T-helper 2 cell treated with Interferon-gamma antibody and Interleukin-4, amounts not matched to agents 5 μg/mL and 100 μg/mL, for 36 hours (primary cell): ENCODE results near the gene RIC3.

ENCODE experiments used
- DNase-seq: peaks from one replicate; pipeline ENCODE4 v3.0.0; 2021; ENCODE audit warnings: low spot score
- H3K27ac Mint-ChIP-seq: one replicate; pipeline ENCODE4 v1.8.0; 2021; ENCODE audit warnings: mild to moderate bottlenecking, mixed read lengths
- H3K27me3 Mint-ChIP-seq: one replicate; pipeline ENCODE4 v1.8.0; 2021; ENCODE audit warnings: low read depth, mixed read lengths
- H3K36me3 Mint-ChIP-seq: one replicate; pipeline ENCODE4 v1.8.0; 2021; ENCODE audit warnings: low read depth, mixed read lengths
- H3K4me1 Mint-ChIP-seq: one replicate; pipeline ENCODE4 v1.8.0; 2021; ENCODE audit warnings: low read depth, mixed read lengths
- H3K4me3 Mint-ChIP-seq: one replicate; pipeline ENCODE4 v1.8.0; 2022; ENCODE audit warnings: mild to moderate bottlenecking, moderate library complexity, mixed read lengths
- H3K9me3 Mint-ChIP-seq: one replicate; pipeline ENCODE4 v1.8.0; 2021; ENCODE audit warnings: mixed read lengths

Gene RIC3

GRCh38 chr11:8068605-8069221 is 100.1 kb downstream of the RIC3 start:
- Mint-ChIP-seq H3K27me3 (peaks cover 4% of the 10 kb centered on the region), H3K36me3 (no peaks in the 10 kb centered on the region), H3K4me3 (no peak overlapping the region), H3K27ac (no peak overlapping the region), H3K4me1 (no peaks in the 10 kb centered on the region), H3K9me3 (no peaks in the 10 kb centered on the region)
- no peak for DNase-seq

- no peaks in the 10 kb centered on the region for H3K4me1 Mint-ChIP-seq
- no peaks in the 10 kb centered on the region for H3K9me3 Mint-ChIP-seq
- peaks cover 4% of the 10 kb centered on the region for H3K27me3 Mint-ChIP-seq
- no peak overlapping the region for H3K27ac Mint-ChIP-seq
- no peak overlapping the region for H3K4me3 Mint-ChIP-seq
- H3K36me3 Mint-ChIP-seq, result no peaks in the 10 kb centered on the region
- DNase-seq, result no peak
Observed at GRCh38 chr11:8067929-8068575, 100.8 kb downstream of the RIC3 start.

- DNase-seq, result no peak
- no peaks in the 10 kb centered on the region for H3K4me1 Mint-ChIP-seq
- no peak overlapping the region for H3K27ac Mint-ChIP-seq
- H3K36me3 Mint-ChIP-seq, result no peaks in the 10 kb centered on the region
- H3K27me3 Mint-ChIP-seq, result peaks cover 4% of the 10 kb centered on the region
- H3K4me3 Mint-ChIP-seq, result no peak overlapping the region
- H3K9me3 Mint-ChIP-seq, result no peaks in the 10 kb centered on the region
Observed at GRCh38 chr11:8067567-8067928, 101.3 kb downstream of the RIC3 start.

GRCh38 chr11:8066911-8067455 is 101.8 kb downstream of the RIC3 start:
- Mint-ChIP-seq H3K27me3 (peaks cover 4% of the 10 kb centered on the region), H3K9me3 (no peaks in the 10 kb centered on the region), H3K4me3 (no peak overlapping the region), H3K27ac (no peak overlapping the region), H3K4me1 (no peaks in the 10 kb centered on the region), H3K36me3 (no peaks in the 10 kb centered on the region)
- no peak for DNase-seq

- no peak overlapping the region for H3K27ac Mint-ChIP-seq
- no peak for DNase-seq
- H3K9me3 Mint-ChIP-seq, result no peaks in the 10 kb centered on the region
- H3K27me3 Mint-ChIP-seq, result peaks cover 4% of the 10 kb centered on the region
- no peaks in the 10 kb centered on the region for H3K36me3 Mint-ChIP-seq
- H3K4me1 Mint-ChIP-seq, result no peaks in the 10 kb centered on the region
- H3K4me3 Mint-ChIP-seq, result no peak overlapping the region
Observed at GRCh38 chr11:8066036-8066910, 102.6 kb downstream of the RIC3 start.

GRCh38 chr11:8065031-8065430 is 103.8 kb downstream of the RIC3 start:
- no peak for DNase-seq
- H3K9me3 Mint-ChIP-seq, result no peaks in the 10 kb centered on the region
- no peaks in the 10 kb centered on the region for H3K27me3 Mint-ChIP-seq
- H3K4me1 Mint-ChIP-seq, result no peaks in the 10 kb centered on the region
- no peak overlapping the region for H3K4me3 Mint-ChIP-seq
- H3K27ac Mint-ChIP-seq, result no peak overlapping the region
- H3K36me3 Mint-ChIP-seq, result no peaks in the 10 kb centered on the region

- H3K4me3 Mint-ChIP-seq, result no peak overlapping the region
- no peak overlapping the region for H3K27ac Mint-ChIP-seq
- H3K9me3 Mint-ChIP-seq, result no peaks in the 10 kb centered on the region
- DNase-seq, result no peak
- no peaks in the 10 kb centered on the region for H3K36me3 Mint-ChIP-seq
- H3K4me1 Mint-ChIP-seq, result peaks cover 3% of the 10 kb centered on the region
- H3K27me3 Mint-ChIP-seq, result no peaks in the 10 kb centered on the region
Observed at GRCh38 chr11:8063324-8063723, 105.5 kb downstream of the RIC3 start.

GRCh38 chr11:8062781-8063257 is 106.0 kb downstream of the RIC3 start:
- DNase-seq, result no peak
- Mint-ChIP-seq H3K27me3 (no peaks in the 10 kb centered on the region), H3K4me1 (peaks cover 5% of the 10 kb centered on the region), H3K9me3 (no peaks in the 10 kb centered on the region), H3K36me3 (no peaks in the 10 kb centered on the region), H3K4me3 (no peak overlapping the region), H3K27ac (no peak overlapping the region)

- Mint-ChIP-seq H3K27me3 (no peaks in the 10 kb centered on the region), H3K9me3 (no peaks in the 10 kb centered on the region), H3K4me3 (no peak overlapping the region), H3K27ac (no peak overlapping the region), H3K4me1 (peaks cover 5% of the 10 kb centered on the region), H3K36me3 (no peaks in the 10 kb centered on the region)
- no peak for DNase-seq
Observed at GRCh38 chr11:8061555-8062428, 107.0 kb downstream of the RIC3 start.

GRCh38 chr11:8060801-8061554 is 107.8 kb downstream of the RIC3 start:
- Mint-ChIP-seq H3K36me3 (no peaks in the 10 kb centered on the region), H3K4me3 (no peak overlapping the region)

GRCh38 chr11:8060146-8060719 is 108.6 kb downstream of the RIC3 start:
- DNase-seq, result no peak
- no peaks in the 10 kb centered on the region for H3K9me3 Mint-ChIP-seq
- no peak overlapping the region for H3K4me3 Mint-ChIP-seq

More at GRCh38 chr11:8060801-8061554, 107.8 kb downstream of the RIC3 start:
- Mint-ChIP-seq H3K9me3 (no peaks in the 10 kb centered on the region), H3K4me1 (peaks cover 5% of the 10 kb centered on the region), H3K27ac (no peak overlapping the region), H3K27me3 (no peaks in the 10 kb centered on the region)
- DNase-seq, result no peak

GRCh38 chr11:8059571-8060011 is 109.2 kb downstream of the RIC3 start:
- DNase-seq, result no peak
- Mint-ChIP-seq H3K27me3 (no peaks in the 10 kb centered on the region), H3K4me1 (peaks cover 5% of the 10 kb centered on the region), H3K36me3 (no peaks in the 10 kb centered on the region), H3K27ac (no peak overlapping the region), H3K4me3 (no peak overlapping the region), H3K9me3 (no peaks in the 10 kb centered on the region)

More at GRCh38 chr11:8060146-8060719, 108.6 kb downstream of the RIC3 start:
- no peak overlapping the region for H3K27ac Mint-ChIP-seq
- H3K27me3 Mint-ChIP-seq, result no peaks in the 10 kb centered on the region
- H3K4me1 Mint-ChIP-seq, result peaks cover 5% of the 10 kb centered on the region
- no peaks in the 10 kb centered on the region for H3K36me3 Mint-ChIP-seq
